Esophagus muscularis mucosa (tissue), 4 donors: Measurements from ENCODE around the gene SEC24D. TPM values are rescaled to one million over a fixed set of nuclear protein-coding genes. Genes with fewer than 3 reads are reported as not detected.

Experiments used
- DNase-seq: peaks from one replicate; pipeline ENCODE4 v3.0.0-alpha.2; 2017; ENCODE audit errors: extremely low spot score
- H3K27ac ChIP-seq, 4 donors: fragments of 200-600 bp; sonication (generic); replicated peaks in 1 of 4; 1 replicate in 3 of 4; 2 replicates in 1 of 4; pipeline ENCODE4 v1.5.1; 2016 to 2019; ENCODE audit warnings: mild to moderate bottlenecking in 1 of 4
- H3K27me3 ChIP-seq, 4 donors: fragments of 200-600 bp; sonication (generic); one replicate each; pipeline versions ENCODE4 v1.5.1 to v1.6.0; 2016 to 2019
- H3K36me3 ChIP-seq, 4 donors: fragments of 200-600 bp; sonication (generic); one replicate each; pipeline ENCODE4 v1.5.1; 2016 to 2019
- H3K4me1 ChIP-seq, 4 donors: fragments of 200-600 bp; sonication (generic); one replicate each; pipeline ENCODE4 v1.5.1; 2016 to 2019
- H3K4me3 ChIP-seq, 4 donors: fragments of 200-600 bp; sonication (generic); 1 replicate in 2 of 4; 2 replicates in 2 of 4; pipeline ENCODE4 v1.5.1; 2016 to 2019; ENCODE audit warnings: mild to moderate bottlenecking in 4 of 4, moderate library complexity in 1 of 4
- H3K9me3 ChIP-seq, 4 donors: fragments of 200-600 bp; sonication (generic); 1 replicate in 3 of 4; 2 replicates in 1 of 4; pipeline ENCODE4 v1.5.1; 2016 to 2019
- EP300 ChIP-seq: sonication (generic); formaldehyde crosslinking; IDR thresholded peaks from one replicate; pipeline ENCODE4 v1.6.1; 2017; ENCODE audit warnings: antibody characterized with exemption
- POLR2A ChIP-seq: fragments of 450-650 bp; IDR thresholded peaks from one replicate; pipeline ENCODE4 v1.6.1; 2017; ENCODE audit warnings: antibody characterized with exemption, moderate library complexity, mild to moderate bottlenecking, low read depth
- POLR2AphosphoS5 ChIP-seq, 2 donors: sonication (generic); formaldehyde crosslinking; IDR thresholded peaks; one replicate each; pipeline ENCODE4 v1.6.1; 2017; ENCODE audit warnings: antibody characterized with exemption in 2 of 2
- WGBS: methylation state at CpG from one replicate; pipeline ENCODE4 v1.1.5; 2018; 5-methylcytosine and 5-hydroxymethylcytosine counted together
- intact Hi-C: fragments of 100-400 bp; cut with DNase I; formaldehyde crosslinking; loops from one replicate; pipeline ENCODE4 v1.15.1; 2023
- total RNA-seq, 4 donors: library from RNA; depleted of rRNA; stranded (reverse); fragments of >200 nt; gene quantifications; one replicate each; pipeline versions ENCODE4 v1.1.0 to v1.2.1, GENCODE V29; 2016
- TF ChIP-seq, protein P1 (sequence below), 3 experiments: fragments of 200-600 bp in 2 of 3; fragments of 450-650 bp in 1 of 3; sonication (generic) in 2 of 3; IDR thresholded peaks; one replicate each; pipeline ENCODE4 v1.5.1; 2017 to 2019; ENCODE audit warnings: antibody characterized with exemption in 3 of 3, mild to moderate bottlenecking in 2 of 3, moderate library complexity in 1 of 3

SEC24D gene
- total RNA-seq, 4 donors from 2014 or later, result 29.1 to 41.5 (median 37.0) TPM

DNA sequence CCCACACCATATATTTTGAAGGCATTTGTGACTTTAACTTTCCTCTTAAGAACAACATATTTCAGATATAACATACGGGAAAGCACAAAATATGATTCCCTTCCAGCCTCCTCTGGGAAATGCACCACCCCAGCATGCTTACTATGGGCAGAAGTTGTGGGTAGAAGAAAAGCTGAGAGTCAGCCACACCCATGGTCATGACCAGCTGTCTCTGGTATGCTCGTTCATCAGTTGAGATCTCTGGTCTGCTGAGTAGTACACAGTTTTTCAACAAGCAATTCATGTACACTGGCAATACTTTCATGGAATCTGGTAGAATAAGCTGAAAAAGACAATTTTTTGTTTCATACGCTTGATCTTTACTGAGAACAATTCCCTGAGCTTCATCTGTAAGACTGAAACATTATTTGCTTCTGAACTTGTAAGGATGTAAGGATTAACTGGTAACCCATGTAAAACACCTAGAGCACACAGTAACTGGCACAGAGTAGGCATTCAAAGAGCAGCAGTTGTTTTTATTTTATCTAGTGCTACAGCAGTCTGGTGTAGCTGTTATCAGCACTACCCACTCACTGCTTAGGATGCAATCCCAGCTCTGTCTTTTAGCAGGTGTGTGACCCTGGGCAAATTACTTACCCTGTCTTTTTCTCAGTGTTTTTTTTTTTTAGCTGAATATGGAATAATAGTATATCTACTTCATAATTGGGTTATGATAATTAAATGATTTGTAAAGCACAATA lies 103.2 kb downstream of the SEC24D start:
- H3K9me3 ChIP-seq, result no peaks in the 10 kb centered on the region
- no peak overlapping the region for H3K27ac ChIP-seq
- 76% methylated on average over 3 of the region's 3 CpGs for WGBS
- H3K4me3 ChIP-seq, result no peak overlapping the region
- no peak for DNase-seq
- H3K36me3 ChIP-seq, result peaks cover 4 to 97% (median 57%) of the 10 kb centered on the region in 4 donors
- H3K27me3 ChIP-seq, result no peaks in the 10 kb centered on the region
- TF ChIP-seq POLR2A, result no peak
- TF ChIP-seq, protein P1, sequence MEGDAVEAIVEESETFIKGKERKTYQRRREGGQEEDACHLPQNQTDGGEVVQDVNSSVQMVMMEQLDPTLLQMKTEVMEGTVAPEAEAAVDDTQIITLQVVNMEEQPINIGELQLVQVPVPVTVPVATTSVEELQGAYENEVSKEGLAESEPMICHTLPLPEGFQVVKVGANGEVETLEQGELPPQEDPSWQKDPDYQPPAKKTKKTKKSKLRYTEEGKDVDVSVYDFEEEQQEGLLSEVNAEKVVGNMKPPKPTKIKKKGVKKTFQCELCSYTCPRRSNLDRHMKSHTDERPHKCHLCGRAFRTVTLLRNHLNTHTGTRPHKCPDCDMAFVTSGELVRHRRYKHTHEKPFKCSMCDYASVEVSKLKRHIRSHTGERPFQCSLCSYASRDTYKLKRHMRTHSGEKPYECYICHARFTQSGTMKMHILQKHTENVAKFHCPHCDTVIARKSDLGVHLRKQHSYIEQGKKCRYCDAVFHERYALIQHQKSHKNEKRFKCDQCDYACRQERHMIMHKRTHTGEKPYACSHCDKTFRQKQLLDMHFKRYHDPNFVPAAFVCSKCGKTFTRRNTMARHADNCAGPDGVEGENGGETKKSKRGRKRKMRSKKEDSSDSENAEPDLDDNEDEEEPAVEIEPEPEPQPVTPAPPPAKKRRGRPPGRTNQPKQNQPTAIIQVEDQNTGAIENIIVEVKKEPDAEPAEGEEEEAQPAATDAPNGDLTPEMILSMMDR (IDR thresholded peaks at IDR 0.05), result no peak
- TF ChIP-seq POLR2AphosphoS5 (IDR thresholded peaks at IDR 0.05), result no peak
- no peak for TF ChIP-seq EP300
- H3K4me1 ChIP-seq, result peaks cover 0 to 10% (median 5%) of the 10 kb centered on the region in 4 donors
- intact Hi-C loops, result no loop called here

- intact Hi-C loops, result no loop called here
- no peak overlapping the region for H3K4me3 ChIP-seq
Observed at GRCh38 chr4:118730683-118731082, 105.2 kb downstream of the SEC24D start.

GRCh38 chr4:118729287-118730286 lies 106.3 kb downstream of the SEC24D start:
- Histone ChIP-seq H3K9me3 (no peaks in the 10 kb centered on the region), H3K4me1 (peaks cover 0 to 6% (median 4%) of the 10 kb centered on the region in 4 donors), H3K27me3 (no peaks in the 10 kb centered on the region), H3K36me3 (peaks cover 10 to 98% (median 74%) of the 10 kb centered on the region in 4 donors), H3K27ac (no peak overlapping the region), H3K4me3 (no peak overlapping the region)
- 93% methylated on average over 6 of the region's 6 CpGs for WGBS
- no peak for DNase-seq
- intact Hi-C loops, result no loop called here
- TF ChIP-seq, protein P1 (IDR thresholded peaks at IDR 0.05), result no peak
- TF ChIP-seq EP300 (no peak), POLR2AphosphoS5 (IDR thresholded peaks at IDR 0.05) (no peak), POLR2A (no peak)

More at GRCh38 chr4:118730683-118731082, 105.2 kb downstream of the SEC24D start:
- no peaks in the 10 kb centered on the region for H3K9me3 ChIP-seq
- no peaks in the 10 kb centered on the region for H3K27me3 ChIP-seq
- H3K36me3 ChIP-seq, result peaks cover 7 to 96% (median 70%) of the 10 kb centered on the region in 4 donors
- H3K27ac ChIP-seq, result no peak overlapping the region
- TF ChIP-seq, protein P1 (IDR thresholded peaks at IDR 0.05), result no peak
- TF ChIP-seq POLR2A (no peak), POLR2AphosphoS5 (IDR thresholded peaks at IDR 0.05) (no peak), EP300 (no peak)
- H3K4me1 ChIP-seq, result peaks cover 0 to 10% (median 5%) of the 10 kb centered on the region in 4 donors
- no peak for DNase-seq

GRCh38 chr4:118727360-118727759 lies 108.6 kb downstream of the SEC24D start:
- Histone ChIP-seq H3K4me1 (peaks cover 0 to 6% (median 0%) of the 10 kb centered on the region in 4 donors), H3K4me3 (no peak overlapping the region), H3K36me3 (peaks cover 18 to 96% (median 77%) of the 10 kb centered on the region in 4 donors), H3K9me3 (no peaks in the 10 kb centered on the region), H3K27ac (no peak overlapping the region), H3K27me3 (no peaks in the 10 kb centered on the region)
- WGBS, result 54% methylated on average over 1 of the region's 1 CpG
- DNase-seq, result no peak
- TF ChIP-seq, protein P1 (IDR thresholded peaks at IDR 0.05), result no peak
- no peak for TF ChIP-seq POLR2A
- no peak for TF ChIP-seq EP300
- TF ChIP-seq POLR2AphosphoS5 (IDR thresholded peaks at IDR 0.05), result no peak
- intact Hi-C loops, result no loop called here
